Eye (tissue), 1 donor: Measurements from ENCODE around the gene BBIP1.
"Not testable (repeated sequence)": the region's sequence is repeated elsewhere in the genome, so short reads cannot be mapped to it uniquely, and the experiment has no call there.

Experiments used
- DNase-seq: peaks from one replicate; pipeline ENCODE4 v3.0.0-alpha.2; 2015

Gene BBIP1

DNA sequence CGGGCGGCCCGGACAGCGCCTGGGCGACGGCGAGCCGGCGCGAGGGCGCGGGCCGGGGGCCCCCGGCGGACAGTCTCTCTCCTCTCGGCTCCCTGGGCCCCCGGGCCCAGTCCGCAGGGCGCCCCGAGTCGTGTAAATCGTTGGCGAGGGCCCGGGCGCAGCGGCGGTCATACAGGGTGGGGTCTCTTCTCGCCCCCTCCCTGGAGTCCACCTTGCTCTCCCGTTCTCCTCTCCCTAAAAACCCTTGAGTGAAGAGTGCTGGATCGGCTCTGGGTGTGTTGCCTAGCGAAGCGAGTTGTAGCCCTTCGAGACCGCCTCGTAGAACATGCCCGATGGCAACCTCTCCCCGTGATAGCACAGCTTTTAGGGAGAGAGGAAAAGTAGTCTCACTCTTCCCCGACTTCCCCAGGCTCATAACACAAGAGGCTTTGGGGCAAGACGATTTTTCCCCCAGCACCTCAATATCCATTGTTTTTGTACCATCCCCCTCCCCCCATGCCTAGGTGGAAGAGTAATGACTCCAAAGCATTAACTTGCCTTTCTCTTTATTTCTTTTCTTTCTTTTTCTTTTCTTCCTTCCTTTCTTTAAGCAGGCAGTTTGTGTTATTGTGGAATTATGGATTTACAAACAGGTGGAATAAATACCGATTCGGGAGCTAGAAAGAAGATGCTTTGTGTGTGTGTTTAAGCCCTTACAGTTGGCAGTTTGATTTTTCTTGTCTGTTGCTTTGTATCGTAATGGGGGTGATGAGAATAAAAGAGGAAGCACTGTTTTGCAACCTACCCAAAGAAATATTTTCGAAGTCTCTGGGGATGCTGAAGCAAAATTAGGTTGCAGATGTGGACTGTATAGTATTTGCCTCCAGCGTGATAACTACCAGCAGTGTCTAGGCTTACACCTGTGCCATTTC lies 1.2 kb upstream of the BBIP1 start:
- DNase-seq, result peak; percentile 89

DNA sequence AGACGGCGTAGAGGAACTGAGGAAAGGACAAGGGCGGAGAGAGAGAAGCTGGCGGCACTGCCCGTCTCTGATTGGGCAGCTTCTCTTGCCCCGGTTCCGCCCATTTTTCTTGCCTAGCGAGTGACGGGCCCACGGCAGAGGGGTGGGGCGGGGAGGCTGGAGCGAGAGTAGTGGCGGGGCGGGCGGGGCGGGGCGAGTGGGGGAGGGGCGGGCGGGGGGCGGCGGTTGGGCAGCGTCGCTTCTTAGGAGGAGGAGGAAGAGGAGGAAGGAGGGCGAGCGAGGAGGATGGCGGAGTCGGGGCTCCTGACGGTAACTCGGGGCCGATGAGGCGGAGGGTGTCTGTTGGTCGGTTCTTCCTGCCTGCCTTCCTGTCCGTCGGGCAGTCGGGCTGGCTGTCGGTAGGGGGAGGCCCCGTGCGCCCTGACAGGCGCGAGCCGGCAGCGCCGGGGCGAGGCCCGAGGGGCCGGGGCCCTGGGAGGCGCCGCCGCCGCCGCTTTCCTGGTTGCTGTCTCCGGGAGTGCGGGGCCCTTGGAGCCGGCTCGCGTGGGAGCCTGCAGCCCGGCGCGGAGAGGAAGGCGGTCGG lies 460 bp upstream of the BBIP1 start, which contains the start of gene SHOC2:
TSS of gene SHOC2 (plus strand) at position 256 of the 583 bp plus-strand sequence. CDS start 44,755 bp downstream, outside the sequence.
- no peak for DNase-seq

DNA sequence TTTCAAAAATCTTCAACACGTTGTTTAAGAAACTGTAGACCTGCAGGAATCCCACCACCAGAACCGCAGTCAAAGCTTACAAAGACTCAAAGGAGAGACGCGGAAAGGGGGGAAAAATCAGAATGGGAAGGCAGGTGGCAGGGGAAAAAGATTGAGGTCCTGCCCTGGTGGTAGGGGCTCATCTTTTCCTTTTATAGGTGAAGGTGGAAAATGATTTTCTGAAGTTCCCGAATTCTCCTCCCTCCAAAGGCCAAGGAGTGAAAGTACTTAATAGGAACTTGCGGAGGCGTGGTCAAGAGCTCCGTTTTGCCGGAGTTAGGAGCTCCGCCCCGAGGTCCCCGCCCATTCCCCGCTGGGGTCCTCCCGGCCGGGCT lies 724 bp downstream of the BBIP1 start:
- DNase-seq, result no peak

DNA sequence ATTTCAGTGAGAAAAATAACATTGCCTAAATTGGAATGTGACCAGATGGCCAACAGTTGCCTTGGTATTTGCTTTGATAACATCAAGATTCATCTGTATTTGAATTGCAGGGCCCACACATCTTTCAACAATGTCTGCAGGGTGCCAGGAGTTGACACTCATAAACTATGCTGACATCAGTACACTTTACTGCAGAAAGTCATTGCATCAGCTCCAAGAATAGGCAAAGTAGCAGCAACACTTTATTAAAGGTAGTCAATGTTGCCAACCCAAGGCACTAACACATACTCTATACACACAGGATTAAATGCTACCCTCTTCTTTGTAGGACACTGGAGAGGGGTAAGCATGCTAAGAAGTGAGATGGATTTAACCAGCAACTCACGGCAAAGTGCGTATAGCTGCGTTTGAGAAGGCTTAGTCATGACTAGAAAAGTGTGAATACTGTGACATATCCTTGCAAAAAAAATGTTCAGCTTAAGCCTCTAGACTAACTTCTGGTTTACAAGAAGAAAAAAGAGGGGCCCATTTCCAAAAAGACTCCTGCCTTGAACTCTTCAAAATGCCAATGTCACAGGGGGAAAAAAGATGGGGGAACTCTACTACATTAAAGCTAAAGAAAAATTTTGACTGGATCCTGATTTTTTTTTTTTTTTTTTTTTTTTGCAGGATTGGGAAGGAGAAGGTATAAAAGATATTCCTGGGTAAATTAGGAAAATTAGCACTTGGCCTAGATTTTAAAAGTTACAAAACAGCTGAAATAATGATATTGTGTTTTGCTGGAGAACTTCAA lies 2.2 kb downstream of the BBIP1 start:
- DNase-seq, result no peak

DNA sequence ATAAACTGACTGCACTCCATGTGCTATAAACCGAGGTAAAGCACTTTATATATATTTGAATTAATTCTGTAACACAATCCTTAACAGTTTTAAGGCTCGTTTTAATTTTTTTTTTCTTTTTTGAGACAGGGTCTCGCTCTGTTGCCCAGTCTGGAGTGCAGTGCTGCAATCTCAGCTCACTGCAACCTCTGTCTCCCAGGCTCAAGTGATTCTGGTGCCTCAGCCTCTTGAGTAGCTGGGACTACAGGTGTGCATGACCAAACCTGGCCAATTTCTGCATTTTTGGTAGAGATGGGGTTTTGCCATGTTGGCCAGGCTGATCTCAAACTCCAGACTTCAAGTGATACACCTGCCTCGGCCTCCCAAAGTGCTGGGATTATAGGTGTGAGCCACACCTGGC lies 3.4 kb downstream of the BBIP1 start:
- not testable (repeated sequence) for DNase-seq

DNA sequence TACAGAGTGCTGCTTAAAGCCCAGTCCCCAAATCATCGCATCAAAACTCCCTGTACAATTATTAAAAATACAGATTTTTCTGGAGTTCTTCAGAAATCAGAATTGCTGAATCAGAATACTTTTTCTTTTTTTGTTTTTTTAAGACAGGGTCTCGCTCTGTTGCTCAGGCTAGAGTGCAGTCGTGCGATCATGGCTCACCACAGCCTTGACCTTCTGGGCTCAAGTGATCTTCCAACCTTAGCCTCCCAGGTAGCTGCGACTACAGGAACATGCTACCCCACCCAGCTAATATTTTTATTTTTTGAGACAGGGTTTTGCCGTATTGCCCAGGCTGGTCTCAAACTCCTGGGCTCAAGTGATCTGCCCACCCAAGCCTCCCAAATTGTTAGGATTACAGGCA lies 3.9 kb downstream of the BBIP1 start:
- no peak for DNase-seq

DNA sequence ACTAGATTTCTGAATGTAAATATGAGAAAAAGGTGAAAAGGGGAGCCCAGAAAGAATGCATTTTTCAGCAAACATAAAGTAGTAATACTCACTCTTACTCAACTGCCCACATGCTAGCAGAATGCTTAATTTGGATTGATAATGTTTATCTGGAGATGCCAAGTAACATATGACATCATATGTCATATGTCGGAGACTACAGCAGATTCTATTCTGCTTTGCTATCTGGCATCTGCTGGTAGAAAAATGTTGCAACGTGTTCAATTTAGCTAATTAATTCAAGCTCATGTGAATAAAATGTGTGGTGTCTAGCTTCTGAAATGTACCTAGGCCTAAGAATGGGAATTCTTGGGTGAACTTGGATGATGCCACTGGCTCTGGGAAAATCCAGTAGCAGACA lies 4.5 kb downstream of the BBIP1 start:
- no peak for DNase-seq

DNA sequence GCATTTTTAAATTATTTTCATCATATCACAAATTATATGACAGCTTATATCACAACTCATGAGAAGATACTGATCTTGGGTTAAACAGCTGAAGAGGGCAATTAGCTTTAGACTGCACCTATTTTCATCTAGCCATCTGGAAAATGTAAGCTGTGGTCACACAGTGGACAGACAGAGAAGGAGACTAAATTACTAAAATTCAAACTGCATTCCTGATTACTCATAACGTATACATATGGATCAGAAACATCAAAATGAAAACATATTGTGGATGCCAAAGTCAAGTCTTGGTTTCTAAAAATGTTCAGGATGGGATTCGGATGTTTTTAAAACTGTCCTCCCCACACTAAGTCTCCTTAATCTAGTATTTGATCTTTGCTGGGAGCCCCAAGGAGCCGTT lies 6.6 kb downstream of the BBIP1 start:
- DNase-seq, result no peak

DNA sequence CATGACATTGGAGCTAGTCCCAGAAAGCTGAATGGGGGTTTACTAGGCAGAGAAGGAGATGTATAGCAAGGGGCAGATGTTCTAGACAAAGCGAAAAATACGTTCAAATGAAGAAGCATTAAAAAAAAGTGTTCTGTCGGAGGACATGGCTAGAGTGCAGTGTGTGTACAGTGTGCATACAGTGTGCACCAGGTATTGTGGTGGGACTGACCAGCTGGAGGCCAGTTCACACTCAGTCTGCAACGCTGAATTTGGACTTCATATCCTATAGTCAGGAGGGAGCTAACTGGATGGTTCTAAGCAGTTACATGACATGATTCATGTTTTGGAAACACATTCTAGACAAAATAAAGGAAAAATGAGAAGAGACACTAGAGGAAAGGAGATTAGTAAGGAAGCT lies 8.8 kb downstream of the BBIP1 start:
- no peak for DNase-seq

DNA sequence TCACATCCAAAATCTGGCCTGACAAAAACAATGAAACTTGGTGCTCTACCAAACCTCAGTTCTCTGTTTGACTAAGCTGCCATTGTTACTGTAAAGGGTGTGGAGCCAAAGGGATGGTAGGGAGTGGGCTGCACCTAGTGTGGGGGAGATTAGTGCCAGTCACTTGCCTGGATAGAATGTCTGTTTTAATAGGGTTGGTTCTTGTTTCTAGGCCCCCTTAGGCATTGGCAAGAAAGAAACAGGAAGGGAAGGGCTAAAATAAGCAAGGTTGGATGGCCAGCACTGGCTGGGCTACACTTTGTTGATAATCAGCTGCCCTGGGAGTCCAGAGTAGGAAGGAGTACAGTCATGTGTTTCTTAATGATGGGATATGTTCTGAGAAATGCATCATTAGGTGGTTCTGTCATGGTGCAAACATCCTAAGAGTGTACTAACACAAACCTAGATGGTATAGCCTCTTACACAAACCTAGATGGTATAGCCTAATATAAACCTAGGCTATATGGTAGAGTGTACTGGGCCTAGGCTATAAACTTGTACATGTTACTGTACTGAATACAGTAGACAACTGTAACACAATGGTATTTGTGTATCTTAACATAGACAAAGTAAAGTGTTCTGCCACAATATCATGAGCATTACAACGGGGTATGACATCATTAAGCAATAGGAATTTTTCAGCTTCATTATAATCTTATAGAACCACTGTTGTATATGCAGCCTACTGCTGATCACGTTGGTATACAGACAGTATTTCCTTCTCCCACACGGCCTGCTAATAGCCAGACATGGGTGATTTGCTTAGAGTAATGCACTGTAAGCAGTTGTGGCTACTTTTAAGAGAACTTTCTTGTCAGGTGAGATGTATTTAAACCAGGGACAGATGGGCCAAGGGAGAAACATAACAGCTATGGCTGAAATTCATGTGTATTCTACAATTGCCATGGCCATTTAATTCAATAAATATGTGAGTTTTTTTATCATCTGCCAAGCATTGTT lies 15.4 kb downstream of the BBIP1 start:
- DNase-seq, result no peak

DNA sequence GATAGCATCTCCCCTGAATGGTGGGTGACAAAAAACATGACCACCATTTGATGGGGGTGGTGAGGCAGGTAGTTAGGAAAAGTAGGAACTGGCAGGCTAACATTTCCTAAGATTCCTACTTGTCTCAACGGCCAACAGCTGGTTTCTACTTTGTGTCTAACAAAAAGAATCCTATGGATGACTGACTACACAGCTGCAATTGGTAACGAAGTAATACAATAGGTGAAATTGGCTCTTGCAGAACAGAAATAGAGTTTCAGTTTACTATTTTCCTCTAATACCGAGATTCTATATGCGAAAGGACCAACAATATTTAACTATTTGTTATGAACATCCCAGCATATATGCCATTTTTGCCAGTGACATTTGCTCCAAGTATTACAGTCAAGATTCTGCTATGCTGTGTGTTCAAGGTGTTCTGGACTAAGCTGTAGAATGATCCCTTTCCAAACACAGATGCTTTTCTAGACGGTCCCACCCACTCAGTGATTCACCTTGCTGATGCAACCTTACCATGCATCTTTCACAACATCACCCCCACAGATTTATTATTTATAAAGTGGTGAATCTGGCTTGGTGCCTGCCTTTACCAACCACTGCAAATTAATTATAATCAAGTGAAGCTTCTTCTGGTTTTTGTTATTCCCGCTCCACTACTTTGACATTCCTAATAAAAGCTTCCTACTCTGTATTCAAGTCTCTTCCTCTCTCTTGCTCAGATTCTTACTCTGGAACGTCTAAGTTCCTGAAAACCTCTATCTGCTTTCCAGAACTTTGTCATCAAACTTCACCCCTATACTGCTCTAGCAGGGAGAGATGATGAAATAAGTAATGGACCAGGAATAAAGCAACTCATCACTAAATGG lies 16.8 kb downstream of the BBIP1 start:
- DNase-seq, result no peak

DNA sequence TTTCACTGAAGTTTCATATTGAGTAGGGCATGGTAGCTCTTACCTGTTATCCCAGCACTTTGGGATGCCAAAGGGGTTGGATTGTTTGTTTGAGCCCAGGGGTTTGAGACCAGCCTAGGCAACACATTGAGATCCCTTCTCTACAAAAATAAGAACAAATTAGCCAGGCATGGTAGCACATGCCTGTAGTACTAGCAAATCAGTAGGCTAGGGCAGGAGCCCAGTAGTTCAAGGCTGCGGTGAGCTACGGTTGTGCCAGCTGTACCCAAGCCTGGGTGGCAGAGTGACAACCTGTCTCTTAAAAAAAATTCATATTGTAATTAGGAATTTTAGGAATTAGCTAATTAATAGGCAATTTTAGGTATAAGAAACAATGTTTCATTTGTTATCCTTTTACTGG lies 18.0 kb downstream of the BBIP1 start:
- no peak for DNase-seq

DNA sequence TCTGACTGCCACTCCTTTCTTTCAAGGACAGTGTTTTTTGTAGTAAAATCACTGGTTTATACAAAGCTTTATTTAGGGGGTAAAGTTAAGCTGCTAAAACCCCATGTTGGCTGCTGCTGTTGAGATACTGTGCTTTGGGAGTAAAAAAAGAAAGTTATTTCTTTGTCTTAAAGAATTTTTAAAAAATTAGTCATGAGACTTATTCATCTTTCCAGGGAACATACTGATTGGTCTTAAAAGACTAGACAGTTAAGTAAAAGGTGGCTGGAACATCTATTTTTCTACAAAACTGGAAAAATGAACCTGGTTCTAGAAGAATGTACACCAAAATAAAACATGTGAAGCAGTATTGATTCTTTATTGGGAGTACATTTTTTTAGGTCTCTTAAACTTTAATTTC lies 20.6 kb downstream of the BBIP1 start:
- DNase-seq, result no peak

DNA sequence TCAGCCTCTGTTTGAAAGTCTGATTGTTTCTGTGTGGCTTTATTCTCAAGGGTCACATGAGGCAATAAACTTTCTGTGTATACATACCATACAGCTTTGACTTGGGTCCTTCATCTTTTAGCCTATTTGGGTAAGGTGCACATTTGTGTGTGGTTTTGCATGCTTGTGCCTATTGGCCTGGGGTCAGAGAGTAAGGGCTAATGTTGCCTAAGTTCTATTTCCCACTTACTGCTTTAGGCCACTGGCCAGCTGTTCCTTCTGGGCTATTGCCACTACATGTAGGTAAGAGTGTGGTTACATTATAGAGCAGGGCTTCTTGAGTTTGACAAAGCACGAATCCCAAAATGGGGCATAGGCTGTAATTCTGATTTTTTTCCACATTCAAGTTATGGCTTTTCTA lies 21.8 kb downstream of the BBIP1 start:
- DNase-seq, result no peak

DNA sequence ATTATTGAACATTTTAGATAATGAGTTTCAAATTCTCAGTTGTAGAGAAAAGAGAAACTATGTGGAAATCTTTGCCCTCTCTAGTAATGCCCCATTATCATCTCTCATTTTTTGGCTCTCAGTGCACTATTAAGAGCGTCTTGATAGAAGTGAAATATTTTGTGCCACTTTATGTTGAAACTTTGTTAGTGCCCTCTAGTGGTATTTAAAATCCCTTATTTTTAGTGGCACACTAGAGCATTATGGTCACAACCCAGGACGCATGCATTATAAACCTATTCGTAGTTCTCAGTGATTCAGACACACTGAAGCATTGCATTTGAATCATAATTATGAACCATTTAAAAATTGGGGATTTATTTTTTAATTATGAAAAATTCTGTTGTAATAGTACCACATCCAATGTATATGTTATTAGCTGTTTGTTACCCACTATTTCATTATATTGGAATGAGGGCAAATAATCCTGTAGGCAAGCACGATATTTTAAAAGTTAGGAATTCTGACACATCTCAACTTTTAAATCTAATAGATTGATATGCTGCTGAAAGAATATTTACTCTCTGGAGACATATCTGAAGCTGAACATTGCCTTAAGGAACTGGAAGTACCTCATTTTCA lies 25.3 kb downstream of the BBIP1 start:
- peak; percentile 77 for DNase-seq

DNA sequence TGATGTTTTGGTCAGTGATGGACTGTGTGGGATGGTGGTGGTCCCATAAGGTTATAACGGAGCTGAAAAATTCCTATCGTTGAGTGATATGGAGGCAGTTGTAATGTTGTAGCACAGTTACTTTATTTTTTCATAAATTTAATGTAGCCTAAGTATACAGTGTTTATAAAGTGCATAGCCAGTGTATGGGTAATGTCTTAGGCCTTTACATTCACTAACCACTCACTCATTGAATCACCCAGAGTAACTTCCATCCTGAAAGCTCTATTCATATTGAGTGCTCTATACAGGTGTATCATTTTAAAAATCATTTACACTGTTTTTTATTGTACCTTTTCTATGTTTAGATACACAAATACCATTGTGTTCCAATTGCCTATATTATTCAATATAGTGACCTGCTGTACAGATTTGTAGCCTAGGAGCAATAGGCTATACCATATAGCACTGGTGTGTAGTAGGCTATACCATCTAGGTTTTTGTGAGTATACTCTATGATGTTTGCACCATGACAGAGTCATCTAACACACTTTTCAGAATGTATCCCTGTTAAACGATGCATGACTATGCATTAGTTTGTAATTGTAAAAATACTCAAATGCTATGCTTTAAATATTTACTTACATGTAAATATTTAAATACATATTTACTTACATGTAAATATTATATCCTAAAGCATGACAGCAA lies 26.2 kb downstream of the BBIP1 start:
- no peak for DNase-seq

DNA sequence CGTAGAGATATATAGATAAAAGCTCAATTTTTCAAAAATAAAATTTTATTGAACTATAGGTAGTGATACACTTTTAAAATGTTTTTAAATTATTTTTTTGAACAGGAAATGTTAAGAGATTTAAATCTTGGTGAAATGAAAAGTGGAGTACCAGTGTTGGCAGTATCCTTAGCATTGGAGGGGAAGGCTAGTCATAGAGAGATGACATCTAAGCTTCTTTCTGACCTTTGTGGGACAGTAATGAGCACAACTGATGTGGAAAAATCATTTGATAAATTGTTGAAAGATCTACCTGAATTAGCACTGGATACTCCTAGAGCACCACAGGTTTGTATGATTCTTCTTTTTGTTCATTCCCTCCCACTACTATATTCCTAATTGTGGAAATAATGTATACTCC lies 31.4 kb downstream of the BBIP1 start:
- no peak for DNase-seq

DNA sequence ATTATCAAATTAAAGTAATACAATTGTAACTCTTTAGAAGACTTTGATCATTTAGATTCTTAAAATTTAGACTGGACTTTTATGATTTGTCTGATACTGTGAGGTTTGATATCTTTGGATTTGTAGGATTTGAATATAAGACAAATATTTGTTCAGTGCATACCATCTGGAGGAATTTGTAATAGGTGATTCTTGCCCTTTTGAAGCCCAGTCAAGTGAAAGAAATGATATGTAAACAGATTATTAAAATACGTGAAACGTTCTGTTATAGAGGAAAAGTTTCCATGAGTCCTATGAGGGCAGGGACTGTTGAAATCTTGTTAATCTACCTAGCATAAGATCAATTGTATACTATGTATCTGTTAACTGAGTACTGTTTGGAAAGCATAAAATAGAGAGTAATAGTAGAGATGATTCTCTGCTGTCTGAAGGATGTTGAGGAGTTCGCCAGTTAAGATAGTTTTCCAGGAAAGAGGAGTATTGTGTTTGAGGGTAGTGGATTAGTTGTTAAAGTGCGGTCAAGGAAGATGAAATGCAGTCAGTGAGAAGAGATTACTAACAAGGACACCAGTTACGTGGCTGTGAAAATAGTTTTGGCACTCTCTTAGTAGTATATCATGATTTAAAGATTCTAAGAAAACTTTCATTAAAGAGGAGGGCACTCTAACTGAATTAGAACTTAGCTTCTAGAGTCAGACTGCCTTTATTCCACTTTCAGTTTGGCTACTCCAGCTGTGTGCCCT lies 32.9 kb downstream of the BBIP1 start:
- DNase-seq, result no peak

DNA sequence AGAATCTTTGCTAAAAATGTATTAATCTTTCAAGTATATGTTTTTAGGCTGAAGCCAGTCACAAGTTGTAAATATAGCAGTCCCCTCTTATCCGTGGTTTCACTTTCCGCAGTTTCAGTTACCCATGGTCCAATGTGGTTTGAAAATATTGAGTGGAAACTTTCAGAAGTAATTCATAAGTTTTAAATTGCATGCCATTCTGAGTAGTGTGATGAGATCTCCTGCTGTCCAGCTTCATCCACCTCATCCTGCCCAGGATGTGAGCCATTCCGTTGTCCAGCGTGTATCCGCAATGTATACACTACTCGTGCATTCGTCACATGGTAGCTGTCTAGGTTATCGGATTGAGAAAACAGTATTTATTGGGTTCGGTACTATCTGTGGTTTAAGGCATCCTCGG lies 35.1 kb downstream of the BBIP1 start:
- no peak for DNase-seq

DNA sequence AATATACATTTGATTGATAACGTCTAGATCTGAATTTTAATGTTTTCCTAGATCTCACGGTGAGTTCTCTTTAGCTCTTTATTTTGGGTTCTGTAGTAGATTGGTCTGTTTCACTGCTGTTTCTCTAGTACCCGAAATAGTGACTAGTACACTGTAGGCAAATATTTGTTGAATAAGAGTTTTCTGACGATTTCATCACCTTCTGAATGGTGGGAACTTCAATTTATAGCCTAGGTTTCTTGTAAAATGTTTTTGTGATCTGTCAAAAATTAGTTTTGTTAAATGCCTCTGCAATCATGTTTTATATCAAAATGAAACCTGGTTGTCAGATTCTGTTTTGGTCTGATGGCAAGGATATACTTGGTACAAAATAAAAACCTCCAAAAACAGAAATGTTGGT lies 37.1 kb downstream of the BBIP1 start:
- no peak for DNase-seq
